Neural cell (in vitro differentiated cells): Measurements from ENCODE around the gene C4A. TPM values are rescaled to one million over a fixed set of nuclear protein-coding genes. Genes with fewer than 3 reads are reported as not detected.
"Not testable (repeated sequence)": the region's sequence is repeated elsewhere in the genome, so short reads cannot be mapped to it uniquely, and the experiment has no call there.

ENCODE experiments used
- H2AFZ ChIP-seq: fragments of 200-600, 300-800 bp; sonication (generic), shearing (Covaris generic); 2 replicates; pipeline ENCODE4 v1.6.0; 2014; ENCODE audit warnings: low read depth, mild to moderate bottlenecking, antibody characterized with exemption, low read length, moderate library complexity
- H3F3A ChIP-seq: fragments of 200-600 bp; shearing (Covaris generic); 2 replicates; pipeline ENCODE4 v1.6.1; 2016; ENCODE audit warnings: mild to moderate bottlenecking, moderate library complexity, mixed read lengths, antibody characterized with exemption, low read length; ENCODE audit not compliant: insufficient read depth, poor library complexity, severe bottlenecking
- H3K27ac ChIP-seq: fragments of 200-600, 300-800 bp; sonication (generic), shearing (Covaris generic); 2 replicates; pipeline ENCODE4 v1.5.1; 2014; ENCODE audit warnings: mild to moderate bottlenecking, low read length, moderate library complexity
- H3K27me3 ChIP-seq: fragments of 300-800, 200-600 bp; sonication (generic), shearing (Covaris generic); 2 replicates; pipeline ENCODE4 v1.6.0; 2014; ENCODE audit warnings: mild to moderate bottlenecking, low read depth, low read length, moderate library complexity; ENCODE audit not compliant: insufficient read depth
- H3K36me3 ChIP-seq: fragments of 300-800, 200-600 bp; sonication (generic), shearing (Covaris generic); 2 replicates; pipeline ENCODE4 v1.5.1; 2014; ENCODE audit warnings: mild to moderate bottlenecking, antibody characterized with exemption, low read length, moderate library complexity; ENCODE audit not compliant: insufficient read depth
- H3K4me2 ChIP-seq: fragments of 300-800, 200-600 bp; sonication (generic), shearing (Covaris generic); 2 replicates; pipeline ENCODE4 v1.6.0; 2014; ENCODE audit warnings: mild to moderate bottlenecking, low read length
- H3K4me3 ChIP-seq: fragments of 300-800, 200-600 bp; sonication (generic), shearing (Covaris generic); 2 replicates; pipeline ENCODE4 v1.5.1; 2014; ENCODE audit warnings: mild to moderate bottlenecking, low read length, moderate library complexity
- H3K79me2 ChIP-seq: fragments of 200-600 bp; shearing (Covaris generic); replicated peaks from 2 replicates; pipeline ENCODE4 v1.6.0; 2014; ENCODE audit warnings: mild to moderate bottlenecking, low read length, moderate library complexity; ENCODE audit not compliant: insufficient read depth
- H3K9ac ChIP-seq: fragments of 300-800, 200-600 bp; sonication (generic), shearing (Covaris generic); 2 replicates; pipeline ENCODE4 v1.6.1; 2016; ENCODE audit warnings: mild to moderate bottlenecking, low read length, mixed read lengths
- H3K9me2 ChIP-seq: fragments of 200-600 bp; shearing (Covaris generic); 2 replicates; pipeline ENCODE4 v1.6.1; 2016; ENCODE audit warnings: mild to moderate bottlenecking, low read length, mixed read lengths; ENCODE audit not compliant: insufficient read depth
- H3K9me3 ChIP-seq: fragments of 200-600, 300-800 bp; sonication (generic), shearing (Covaris generic); 2 replicates; pipeline ENCODE4 v1.6.1; 2016; ENCODE audit warnings: mild to moderate bottlenecking, mixed run types, low read length, moderate library complexity, mixed read lengths
- H4K20me1 ChIP-seq: fragments of 200-600 bp; shearing (Covaris generic); 2 replicates; pipeline ENCODE4 v1.6.1; 2016; ENCODE audit warnings: mild to moderate bottlenecking, mixed run types; ENCODE audit not compliant: insufficient read depth
- polyA plus RNA-seq: library from polyadenylated mRNA; depleted of rRNA; stranded (reverse); fragments of >200 nt; gene quantifications from 2 replicates; pipeline ENCODE4 v1.2.3, GENCODE V29; 2014

The C4A gene
- polyA plus RNA-seq, 1 donor from 2014 or later, result 4.4 TPM

- not testable (repeated sequence) for H3K9ac ChIP-seq, H3K36me3 ChIP-seq, H3K9me2 ChIP-seq
Observed at GRCh38 chr6:32009537-32009936, 27.7 kb downstream of the C4A start.

GRCh38 chr6:32010856-32011530, 29.1 kb downstream of the C4A start:
- H2AFZ ChIP-seq, H3K9me3 ChIP-seq, H3K36me3 ChIP-seq, H3K27me3 ChIP-seq, H3K27ac ChIP-seq, H3K9me2 ChIP-seq, H3K79me2 ChIP-seq, H3K4me3 ChIP-seq, H3K4me2 ChIP-seq, H3F3A ChIP-seq, H4K20me1 ChIP-seq, H3K9ac ChIP-seq: not testable (repeated sequence)

More at GRCh38 chr6:32009537-32009936, 27.7 kb downstream of the C4A start:
- not testable (repeated sequence) for H3K4me3 ChIP-seq, H3K9me3 ChIP-seq, H3K4me2 ChIP-seq, H4K20me1 ChIP-seq, H3F3A ChIP-seq, H3K27ac ChIP-seq, H2AFZ ChIP-seq, H3K27me3 ChIP-seq, H3K79me2 ChIP-seq

GRCh38 chr6:32012941-32013617, 31.2 kb downstream of the C4A start:
- not testable (repeated sequence) for H3K36me3 ChIP-seq, H3K4me3 ChIP-seq, H3K27ac ChIP-seq, H3K9me3 ChIP-seq, H3F3A ChIP-seq, H3K4me2 ChIP-seq, H3K27me3 ChIP-seq, H3K9me2 ChIP-seq, H3K79me2 ChIP-seq, H3K9ac ChIP-seq, H2AFZ ChIP-seq, H4K20me1 ChIP-seq

GRCh38 chr6:32013738-32014137, 31.9 kb downstream of the C4A start:
- H3K36me3 ChIP-seq, H3K9ac ChIP-seq: not testable (repeated sequence)

GRCh38 chr6:32014547-32014946, 32.7 kb downstream of the C4A start, which contains the start of gene C4B:
TSS of gene C4B (plus strand) at chr6:32014795. CDS start at chr6:32014846, 51 bp downstream.
- not testable (repeated sequence) for H3K27ac ChIP-seq, H3K4me3 ChIP-seq, H3K9ac ChIP-seq, H3F3A ChIP-seq, H3K9me3 ChIP-seq, H3K4me2 ChIP-seq, H4K20me1 ChIP-seq, H3K9me2 ChIP-seq, H2AFZ ChIP-seq, H3K36me3 ChIP-seq, H3K79me2 ChIP-seq, H3K27me3 ChIP-seq

More at GRCh38 chr6:32013738-32014137, 31.9 kb downstream of the C4A start:
- not testable (repeated sequence) for H3K9me2 ChIP-seq, H3K9me3 ChIP-seq, H3K27ac ChIP-seq, H3K27me3 ChIP-seq, H3F3A ChIP-seq, H3K4me3 ChIP-seq, H2AFZ ChIP-seq, H3K79me2 ChIP-seq, H4K20me1 ChIP-seq, H3K4me2 ChIP-seq

GRCh38 chr6:32022100-32022499, 40.2 kb downstream of the C4A start:
- H3K9ac ChIP-seq, H3K79me2 ChIP-seq, H3K36me3 ChIP-seq, H4K20me1 ChIP-seq, H3K4me3 ChIP-seq, H3K27me3 ChIP-seq, H3K4me2 ChIP-seq, H3F3A ChIP-seq, H2AFZ ChIP-seq, H3K9me2 ChIP-seq, H3K27ac ChIP-seq, H3K9me3 ChIP-seq: not testable (repeated sequence)

GRCh38 chr6:32028631-32029030, 46.8 kb downstream of the C4A start:
- not testable (repeated sequence) for H3K79me2 ChIP-seq, H3F3A ChIP-seq, H3K27ac ChIP-seq, H2AFZ ChIP-seq, H3K9ac ChIP-seq, H3K4me2 ChIP-seq, H3K4me3 ChIP-seq, H3K27me3 ChIP-seq, H3K9me2 ChIP-seq, H4K20me1 ChIP-seq, H3K9me3 ChIP-seq, H3K36me3 ChIP-seq

- H3F3A ChIP-seq, H3K9me3 ChIP-seq, H3K9me2 ChIP-seq, H3K4me2 ChIP-seq, H3K27ac ChIP-seq, H3K79me2 ChIP-seq, H4K20me1 ChIP-seq, H3K36me3 ChIP-seq, H3K27me3 ChIP-seq, H2AFZ ChIP-seq, H3K9ac ChIP-seq, H3K4me3 ChIP-seq: not testable (repeated sequence)
Observed at GRCh38 chr6:32029553-32029952, 47.7 kb downstream of the C4A start.
